ENCODE measurements around the gene PTPRD.

- no peak for TF ChIP-seq ZNF791 (tag by site-specific recombination; IDR thresholded peaks at IDR 0.05)
- no peak for TF ChIP-seq ZNF350 (tag by site-specific recombination; IDR thresholded peaks at IDR 0.05)
- TF ChIP-seq CTCF (tag by site-specific recombination; IDR thresholded peaks at IDR 0.05): no peak
- TF ChIP-seq ZBTB7A (tag by site-specific recombination; IDR thresholded peaks at IDR 0.05; ENCODE audit: low read depth): no peak
- no peak for TF ChIP-seq ZFP69B (tag by site-specific recombination; IDR thresholded peaks at IDR 0.05)
- no peak for TF ChIP-seq ZNF792 (tag by site-specific recombination; IDR thresholded peaks at IDR 0.05)
- no peak for TF ChIP-seq ZBTB8A (tag by site-specific recombination; IDR thresholded peaks at IDR 0.05)
Measured at GRCh38 chr9:10248890-10249289, 363.9 kb downstream of the PTPRD start.
